ENCODE results near the gene CDK11B. TPM values are rescaled to one million over a fixed set of nuclear protein-coding genes. Genes with fewer than 3 reads are reported as not detected.
A peak's percentile ranks its signal among the peaks of the same experiment; 100 is the strongest.
"Not testable (repeated sequence)": the region's sequence is repeated elsewhere in the genome, so short reads cannot be mapped to it uniquely, and the experiment has no call there.

Gene CDK11B
- total RNA-seq, 1 experiment from 2014 or later: 30.1 TPM

GRCh38 chr1:1703796-1704195, 45.0 kb upstream of the CDK11B start:
- no peak overlapping the region for H2BK20ac ChIP-seq (ENCODE audit: low read depth, low read length, poor library complexity, severe bottlenecking)
- no peak overlapping the region for H2BK15ac ChIP-seq (ENCODE audit: low read depth, low read length)
- H3K27me3 Mint-ChIP-seq (ENCODE audit: low read depth): no peaks in the 10 kb centered on the region
- no peaks in the 10 kb centered on the region for H3K4me1 ChIP-seq (ENCODE audit: insufficient read depth, low read length)
- no peaks in the 10 kb centered on the region for H3K4me1 Mint-ChIP-seq
- H4K91ac ChIP-seq (ENCODE audit: insufficient read length, low read depth, low read length): no peak overlapping the region
- no peak for TF ChIP-seq CTCF (conservative IDR thresholded peaks at IDR 0.05)
- no peak overlapping the region for H4K8ac ChIP-seq (replicated peaks; ENCODE audit: insufficient read length, low read depth, low read length)
- no peak overlapping the region for H2BK120ac ChIP-seq (ENCODE audit: low read depth, low read length, poor library complexity, severe bottlenecking)
- WGBS (ENCODE audit: extremely low coverage, insufficient read length, low lambda C conversion rate): no CpG with 5 or more reads among the region's 22 CpGs
- H3K79me2 ChIP-seq (ENCODE audit: insufficient read depth, low read length): no peaks in the 10 kb centered on the region
- H3K79me1 ChIP-seq (ENCODE audit: insufficient read depth, low read depth, low read length, poor library complexity, severe bottlenecking): no peaks in the 10 kb centered on the region
- no peak overlapping the region for H3T11ph ChIP-seq (ENCODE audit: low read length)
- no peaks in the 10 kb centered on the region for H4K20me1 ChIP-seq (ENCODE audit: control insufficient read depth, insufficient read depth, insufficient read length)
- no peak overlapping the region for H3K18ac ChIP-seq (ENCODE audit: insufficient read length, low read depth, low read length)
- H3K9ac ChIP-seq (ENCODE audit: extremely low read depth, insufficient read length, low read length): no peak overlapping the region
- no peaks in the 10 kb centered on the region for H3K9me3 Mint-ChIP-seq
- H3K23me2 ChIP-seq (ENCODE audit: insufficient read length, low read depth, low read length, poor library complexity, severe bottlenecking): no peaks in the 10 kb centered on the region
- H3K56ac ChIP-seq (ENCODE audit: insufficient read length, low read depth, low read length): no peak overlapping the region
- no peak overlapping the region for H3K14ac ChIP-seq (ENCODE audit: insufficient read depth, low read length)
- H3K4me3 Mint-ChIP-seq: no peak overlapping the region
- H3K27ac ChIP-seq (ENCODE audit: insufficient read length, low read depth, low read length): no peak overlapping the region
- H3K9me3 ChIP-seq (ENCODE audit: control insufficient read depth, low read depth, low read length): no peaks in the 10 kb centered on the region
- no peak overlapping the region for H2BK5ac ChIP-seq (ENCODE audit: insufficient read length, low read length)
- H2AFZ ChIP-seq (ENCODE audit: low read length): no peak overlapping the region
- H4K5ac ChIP-seq (ENCODE audit: insufficient read length, low read depth, low read length): no peak overlapping the region
- H3K4me2 ChIP-seq (ENCODE audit: insufficient read depth, insufficient read length, low read length): no peak overlapping the region
- H3K23ac ChIP-seq (ENCODE audit: insufficient read length, low read depth, low read length): no peak overlapping the region
- H3K27me3 ChIP-seq (ENCODE audit: insufficient read depth, low read length): no peaks in the 10 kb centered on the region
- DNase-seq: no peak
- H2BK12ac ChIP-seq (ENCODE audit: insufficient read length, low read depth, low read length): no peak overlapping the region
- no peak overlapping the region for H2AK5ac ChIP-seq (ENCODE audit: insufficient read length, low read length)
- peaks cover 2 to 10% (median 4%) of the 10 kb centered on the region in 3 experiments; a peak in 6 of 7 replicates for H3K36me3 Mint-ChIP-seq (ENCODE audit: insufficient read depth in 1 of 3, low read depth in 3 of 3)
- H3K4ac ChIP-seq (ENCODE audit: low read depth, low read length): no peak overlapping the region
- H3K27ac Mint-ChIP-seq: peak overlapping the region in 2 of 3 experiments; percentile 28 to 59; a peak in 1 of 7 replicates

- H2BK20ac ChIP-seq (ENCODE audit: low read depth, low read length, poor library complexity, severe bottlenecking); DNase-seq; H3K18ac ChIP-seq (ENCODE audit: insufficient read length, low read depth, low read length); H4K8ac ChIP-seq (replicated peaks; ENCODE audit: insufficient read length, low read depth, low read length); H4K91ac ChIP-seq (ENCODE audit: insufficient read length, low read depth, low read length); H3T11ph ChIP-seq (ENCODE audit: low read length); H3K4me3 Mint-ChIP-seq; H3K79me2 ChIP-seq (ENCODE audit: insufficient read depth, low read length); H3K14ac ChIP-seq (ENCODE audit: insufficient read depth, low read length); H4K5ac ChIP-seq (ENCODE audit: insufficient read length, low read depth, low read length); H3K23ac ChIP-seq (ENCODE audit: insufficient read length, low read depth, low read length); H3K56ac ChIP-seq (ENCODE audit: insufficient read length, low read depth, low read length); H3K79me1 ChIP-seq (ENCODE audit: insufficient read depth, low read depth, low read length, poor library complexity, severe bottlenecking); H3K9me3 Mint-ChIP-seq; H3K4me2 ChIP-seq (ENCODE audit: insufficient read depth, insufficient read length, low read length); H3K27ac Mint-ChIP-seq; H2AK5ac ChIP-seq (ENCODE audit: insufficient read length, low read length); H3K4ac ChIP-seq (ENCODE audit: low read depth, low read length); H3K27me3 Mint-ChIP-seq (ENCODE audit: low read depth); H2BK15ac ChIP-seq (ENCODE audit: low read depth, low read length); H3K23me2 ChIP-seq (ENCODE audit: insufficient read length, low read depth, low read length, poor library complexity, severe bottlenecking); H3K27me3 ChIP-seq (ENCODE audit: insufficient read depth, low read length); H2BK120ac ChIP-seq (ENCODE audit: low read depth, low read length, poor library complexity, severe bottlenecking); H2AFZ ChIP-seq (ENCODE audit: low read length); H3K4me1 ChIP-seq (ENCODE audit: insufficient read depth, low read length); H3K36me3 Mint-ChIP-seq (ENCODE audit: insufficient read depth in 1 of 3, low read depth in 3 of 3); H3K9ac ChIP-seq (ENCODE audit: extremely low read depth, insufficient read length, low read length); H3K4me1 Mint-ChIP-seq; H4K20me1 ChIP-seq (ENCODE audit: control insufficient read depth, insufficient read depth, insufficient read length); H3K27ac ChIP-seq (ENCODE audit: insufficient read length, low read depth, low read length); H2BK12ac ChIP-seq (ENCODE audit: insufficient read length, low read depth, low read length); H3K9me3 ChIP-seq (ENCODE audit: control insufficient read depth, low read depth, low read length); H2BK5ac ChIP-seq (ENCODE audit: insufficient read length, low read length): not testable (repeated sequence)
- no CpG with 5 or more reads among the region's 18 CpGs for WGBS (ENCODE audit: extremely low coverage, insufficient read length, low lambda C conversion rate)
These were observed 43.7 kb upstream of the CDK11B start for GRCh38 chr1:1702506-1702905.

Measured in H9 (cell line).